A549 (cell line): ENCODE results near the gene ETAA1. TPM values are rescaled to one million over a fixed set of nuclear protein-coding genes. Genes with fewer than 3 reads are reported as not detected.

Source experiments
- ATAC-seq, 2 experiments: fragments of 200-7000 bp in 1 of 2; fragments of >200 bp in 1 of 2; cut with Nextera tagmentation in 1 of 2; cut with Tn5 transposase in 1 of 2; 3 replicates each; pipeline versions ENCODE4 v1.8.0 to v1.9.1; 2018 to 2020; ENCODE audit warnings: mild to moderate bottlenecking in 1 of 2, moderate library complexity in 1 of 2
- CTCF ChIA-PET: fragments of 300-600 bp; sonication (Branson Sonifier 250); formaldehyde crosslinking; extraction: SDS; loops from one replicate; lab custom pipeline; 2021; ENCODE audit warnings: antibody characterized with exemption, inconsistent platforms; lab: Yijun Ruan, JAX
- POLR2A ChIA-PET: fragments of 350-600 bp; formaldehyde crosslinking; extraction: SDS; loops from one replicate; lab custom pipeline; 2021; ENCODE audit warnings: antibody characterized with exemption, inconsistent platforms; lab: Yijun Ruan, JAX
- DNase-seq, 2 experiments: peaks; one replicate each; pipeline versions ENCODE4 v3.0.0 to v3.0.0-alpha.2; 2011 to 2016; ENCODE audit warnings: low read depth in 1 of 2, low spot score in 1 of 2
- FAIRE-seq: peaks from 2 replicates; lab custom pipeline; 2011; peaks lifted over from hg19 to GRCh38; lab: Jason Lieb, UNC
- H3K27ac ChIP-seq, 2 experiments: fragments of >200 bp; sonication (Bioruptor Twin); formaldehyde crosslinking; 3 replicates each; pipeline ENCODE4 v1.5.1; 2016 to 2017
- H3K4me1 ChIP-seq: fragments of >200 bp; sonication (Bioruptor Twin); formaldehyde crosslinking; 3 replicates; pipeline ENCODE4 v1.6.1; 2016
- H3K4me2 ChIP-seq: fragments of >200 bp; sonication (Bioruptor Twin); formaldehyde crosslinking; 3 replicates; pipeline ENCODE4 v1.6.1; 2016
- H3K4me3 ChIP-seq: fragments of >200 bp; sonication (Bioruptor Twin); formaldehyde crosslinking; 3 replicates; pipeline ENCODE4 v1.5.1; 2016
- H3K9me3 ChIP-seq: fragments of >200 bp; sonication (Bioruptor Twin); formaldehyde crosslinking; 3 replicates; pipeline ENCODE4 v1.6.1; 2016
- EHMT2 ChIP-seq: fragments of 200-600 bp; sonication (generic); IDR thresholded peaks from 2 replicates; pipeline ENCODE4 v1.6.1; 2016; ENCODE audit warnings: antibody characterized with exemption, low read depth, mild to moderate bottlenecking, moderate library complexity
- EP300 ChIP-seq, 2 experiments: fragments of >200 bp; sonication (Bioruptor Twin); formaldehyde crosslinking; IDR thresholded peaks; 2 replicates in 1 of 2; 3 replicates in 1 of 2; pipeline ENCODE4 v1.6.1; 2016 to 2017
- ESRRA ChIP-seq: fragments of 150-350 bp; IDR thresholded peaks from 2 replicates; pipeline ENCODE4 v1.6.1; 2014; ENCODE audit warnings: mild to moderate bottlenecking, low read length, borderline replicate concordance
- FOSB ChIP-seq: fragments of 250-450 bp; sonication (Bioruptor Pico); IDR thresholded peaks from 2 replicates; pipeline ENCODE4 v1.5.0; 2020; ENCODE audit warnings: mild to moderate bottlenecking, moderate library complexity
- HOXA7 ChIP-seq: fragments of 250-450 bp; sonication (Bioruptor Pico); IDR thresholded peaks from 2 replicates; pipeline ENCODE4 v1.5.0; 2020; ENCODE audit warnings: mild to moderate bottlenecking, moderate library complexity
- MAFK ChIP-seq: fragments of 450-650 bp; IDR thresholded peaks from 2 replicates; pipeline ENCODE4 v1.6.1; 2014; ENCODE audit not compliant: partially characterized antibody
- NR3C1 ChIP-seq: fragments of >200 bp; sonication (Bioruptor Twin); formaldehyde crosslinking; IDR thresholded peaks from 3 replicates; pipeline ENCODE4 v1.6.1; 2017
- PHF8 ChIP-seq: fragments of 200-600 bp; sonication (generic); IDR thresholded peaks from 2 replicates; pipeline ENCODE4 v1.6.1; 2016; ENCODE audit warnings: low read depth, mild to moderate bottlenecking, antibody characterized with exemption, moderate library complexity, borderline replicate concordance
- RAD21 ChIP-seq, 2 experiments: fragments of >200 bp in 1 of 2; sonication (Bioruptor Twin) in 1 of 2; formaldehyde crosslinking in 1 of 2; IDR thresholded peaks in 1 of 2; conservative IDR thresholded peaks in 1 of 2; 2 replicates in 1 of 2; 3 replicates in 1 of 2; pipeline ENCODE4 v1.6.1; 2012 to 2018; ENCODE audit warnings: inconsistent platforms in 1 of 2
- RARB ChIP-seq: fragments of 250-450 bp; sonication (Bioruptor Pico); IDR thresholded peaks from 2 replicates; pipeline ENCODE4 v1.8.0; 2021; ENCODE audit warnings: mild to moderate bottlenecking, moderate library complexity
- SREBF2 ChIP-seq: fragments of 450-650 bp; IDR thresholded peaks from 2 replicates; pipeline ENCODE4 v1.6.1; 2014; ENCODE audit warnings: mild to moderate bottlenecking, moderate library complexity
- TFCP2L1 ChIP-seq: fragments of 250-450 bp; sonication (Bioruptor Pico); IDR thresholded peaks from 2 replicates; pipeline ENCODE4 v1.5.0; 2021; ENCODE audit warnings: mild to moderate bottlenecking
- ZC3H11A ChIP-seq: fragments of 450-650 bp; IDR thresholded peaks from 2 replicates; pipeline ENCODE4 v1.6.1; 2014; ENCODE audit warnings: antibody characterized with exemption, mild to moderate bottlenecking
- WGBS: methylation state at CpG from one replicate; pipeline ENCODE4 v1.1.6; 2017; ENCODE audit errors: missing lambda C conversion rate; 5-methylcytosine and 5-hydroxymethylcytosine counted together
- polyA plus RNA-seq, 4 experiments: library from polyadenylated mRNA; depleted of rRNA in 3 of 4; stranded (reverse); fragments of >200 nt; fragmentation: RNase III in 1 of 4; extraction: RNeasy Plus Mini Kit Qiagen cat#74134 plus additional on column Dnase treatment in 1 of 4; gene quantifications; 2 replicates in 3 of 4; 3 replicates in 1 of 4; pipeline ENCODE4 v1.2.3, GENCODE V29; 2011 to 2017
- TF ChIP-seq, protein P1 (sequence below): fragments of 200-600 bp; sonication (generic); IDR thresholded peaks from 2 replicates; pipeline ENCODE4 v1.6.1; 2016; ENCODE audit warnings: antibody characterized with exemption, mild to moderate bottlenecking, moderate library complexity
- TF ChIP-seq, protein P2 (sequence below): IDR thresholded peaks from 2 replicates; pipeline ENCODE4 v1.6.1; 2012; ENCODE audit warnings: low read depth, borderline replicate concordance
- TF ChIP-seq, protein P3 (sequence below): fragments of 150-350 bp; IDR thresholded peaks from 2 replicates; pipeline ENCODE4 v1.6.1; 2014; ENCODE audit warnings: low read depth, mild to moderate bottlenecking, low read length

The ETAA1 gene
- polyA plus RNA-seq, 2 of the 4 experiments (the other 2 are of a cell fraction): 13.0 to 28.1 TPM

DNA sequence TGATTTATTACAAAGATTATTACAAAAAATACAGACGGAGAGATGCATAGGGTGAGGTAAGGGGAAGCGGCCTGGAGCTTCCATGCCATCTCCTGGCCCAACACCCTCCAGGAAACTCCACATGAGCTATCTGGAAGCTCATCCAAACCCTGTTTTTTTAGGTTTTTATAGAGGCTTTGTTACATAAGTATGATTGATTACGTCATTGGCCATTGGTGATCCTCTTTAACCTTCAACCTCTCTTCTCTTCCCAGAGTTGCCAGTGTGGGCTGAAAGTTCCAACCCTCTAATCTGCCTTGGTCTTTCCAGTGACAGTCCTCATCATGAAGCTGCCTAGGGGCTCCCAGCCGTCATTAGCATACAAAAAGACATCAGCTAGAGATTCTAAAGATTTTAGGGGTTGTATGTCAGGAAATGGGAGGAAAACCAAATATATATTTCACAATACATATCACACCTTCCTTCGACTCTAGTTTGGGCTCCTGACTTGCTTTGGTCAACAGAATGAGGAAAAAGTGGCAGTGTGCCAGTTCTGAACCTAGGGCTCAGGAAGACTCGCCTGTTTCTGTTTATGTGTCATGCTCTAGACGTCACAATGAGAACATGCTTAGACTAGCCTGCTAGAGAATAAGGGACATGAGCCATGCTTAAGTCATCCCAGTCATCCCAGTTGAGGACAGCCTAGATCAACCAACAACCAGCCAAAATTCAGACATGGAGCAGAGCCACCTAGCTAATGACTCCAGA lies 54.1 kb downstream of the ETAA1 start (continued):
- TF ChIP-seq, protein P1, sequence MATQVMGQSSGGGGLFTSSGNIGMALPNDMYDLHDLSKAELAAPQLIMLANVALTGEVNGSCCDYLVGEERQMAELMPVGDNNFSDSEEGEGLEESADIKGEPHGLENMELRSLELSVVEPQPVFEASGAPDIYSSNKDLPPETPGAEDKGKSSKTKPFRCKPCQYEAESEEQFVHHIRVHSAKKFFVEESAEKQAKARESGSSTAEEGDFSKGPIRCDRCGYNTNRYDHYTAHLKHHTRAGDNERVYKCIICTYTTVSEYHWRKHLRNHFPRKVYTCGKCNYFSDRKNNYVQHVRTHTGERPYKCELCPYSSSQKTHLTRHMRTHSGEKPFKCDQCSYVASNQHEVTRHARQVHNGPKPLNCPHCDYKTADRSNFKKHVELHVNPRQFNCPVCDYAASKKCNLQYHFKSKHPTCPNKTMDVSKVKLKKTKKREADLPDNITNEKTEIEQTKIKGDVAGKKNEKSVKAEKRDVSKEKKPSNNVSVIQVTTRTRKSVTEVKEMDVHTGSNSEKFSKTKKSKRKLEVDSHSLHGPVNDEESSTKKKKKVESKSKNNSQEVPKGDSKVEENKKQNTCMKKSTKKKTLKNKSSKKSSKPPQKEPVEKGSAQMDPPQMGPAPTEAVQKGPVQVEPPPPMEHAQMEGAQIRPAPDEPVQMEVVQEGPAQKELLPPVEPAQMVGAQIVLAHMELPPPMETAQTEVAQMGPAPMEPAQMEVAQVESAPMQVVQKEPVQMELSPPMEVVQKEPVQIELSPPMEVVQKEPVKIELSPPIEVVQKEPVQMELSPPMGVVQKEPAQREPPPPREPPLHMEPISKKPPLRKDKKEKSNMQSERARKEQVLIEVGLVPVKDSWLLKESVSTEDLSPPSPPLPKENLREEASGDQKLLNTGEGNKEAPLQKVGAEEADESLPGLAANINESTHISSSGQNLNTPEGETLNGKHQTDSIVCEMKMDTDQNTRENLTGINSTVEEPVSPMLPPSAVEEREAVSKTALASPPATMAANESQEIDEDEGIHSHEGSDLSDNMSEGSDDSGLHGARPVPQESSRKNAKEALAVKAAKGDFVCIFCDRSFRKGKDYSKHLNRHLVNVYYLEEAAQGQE: no peak
- no peak for TF ChIP-seq PHF8

DNA sequence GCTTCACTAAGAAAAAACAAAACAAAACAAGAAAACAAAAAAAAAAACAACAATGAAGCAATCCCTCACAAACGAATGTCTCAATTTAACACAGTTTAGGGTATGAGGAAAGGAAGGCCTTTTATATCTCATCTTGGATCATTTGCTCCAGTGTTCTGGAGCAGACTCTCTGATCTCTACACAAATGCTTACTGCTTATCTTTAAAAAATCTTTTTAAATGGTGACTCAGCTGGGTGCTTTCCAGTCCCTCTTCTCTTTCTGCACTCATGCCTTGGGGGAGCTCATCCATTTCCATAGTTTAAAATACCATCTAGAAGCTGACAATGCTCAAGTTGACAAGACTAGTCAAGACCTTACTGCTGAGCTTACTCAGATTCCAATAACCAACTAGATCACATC lies 56.2 kb downstream of the ETAA1 start:
- POLR2A ChIA-PET: no interaction called here
- WGBS: 45% methylated on average over 1 of the region's 1 CpG
- peak; percentile 13 for FAIRE-seq

More for the DNA sequence above, 56.2 kb downstream of the ETAA1 start:
- no peak overlapping the region for H3K4me3 ChIP-seq
- H3K9me3 ChIP-seq: no peaks in the 10 kb centered on the region
- CTCF ChIA-PET: interaction anchor here (0.9 kb wide), 1 partner anchor 24 kb away, joined by 4 read pairs; no protein-coding TSS in a partner anchor
- peaks cover 9% of the 10 kb centered on the region; the same call in 1 of the 3 replicates for H3K4me1 ChIP-seq
- no peak for DNase-seq
- no peak; a peak in 1 of 6 replicates for ATAC-seq
- no peak overlapping the region for H3K4me2 ChIP-seq
- no peak for TF ChIP-seq FOSB
- TF ChIP-seq SREBF2: no peak
- TF ChIP-seq PHF8: no peak
- no peak for TF ChIP-seq RARB (CRISPR knock-in tag)
- no peak for TF ChIP-seq MAFK
- no peak for TF ChIP-seq NR3C1
- TF ChIP-seq HOXA7 (CRISPR knock-in tag): no peak
- TF ChIP-seq EP300 (IDR thresholded peaks at IDR 0.05): no peak
- TF ChIP-seq, protein P2, sequence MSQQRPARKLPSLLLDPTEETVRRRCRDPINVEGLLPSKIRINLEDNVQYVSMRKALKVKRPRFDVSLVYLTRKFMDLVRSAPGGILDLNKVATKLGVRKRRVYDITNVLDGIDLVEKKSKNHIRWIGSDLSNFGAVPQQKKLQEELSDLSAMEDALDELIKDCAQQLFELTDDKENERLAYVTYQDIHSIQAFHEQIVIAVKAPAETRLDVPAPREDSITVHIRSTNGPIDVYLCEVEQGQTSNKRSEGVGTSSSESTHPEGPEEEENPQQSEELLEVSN: no peak
- no peak for TF ChIP-seq ZC3H11A
- no peak for TF ChIP-seq EHMT2
- TF ChIP-seq TFCP2L1 (CRISPR knock-in tag): no peak
- no peak for TF ChIP-seq RAD21 (conservative IDR thresholded peaks at IDR 0.05 in 1 of 2, IDR thresholded peaks at IDR 0.05 in 1 of 2)
- TF ChIP-seq ESRRA: no peak
- TF ChIP-seq, protein P3, sequence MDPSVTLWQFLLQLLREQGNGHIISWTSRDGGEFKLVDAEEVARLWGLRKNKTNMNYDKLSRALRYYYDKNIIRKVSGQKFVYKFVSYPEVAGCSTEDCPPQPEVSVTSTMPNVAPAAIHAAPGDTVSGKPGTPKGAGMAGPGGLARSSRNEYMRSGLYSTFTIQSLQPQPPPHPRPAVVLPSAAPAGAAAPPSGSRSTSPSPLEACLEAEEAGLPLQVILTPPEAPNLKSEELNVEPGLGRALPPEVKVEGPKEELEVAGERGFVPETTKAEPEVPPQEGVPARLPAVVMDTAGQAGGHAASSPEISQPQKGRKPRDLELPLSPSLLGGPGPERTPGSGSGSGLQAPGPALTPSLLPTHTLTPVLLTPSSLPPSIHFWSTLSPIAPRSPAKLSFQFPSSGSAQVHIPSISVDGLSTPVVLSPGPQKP: no peak
- TF ChIP-seq, protein P1: no peak
- 0 out of 6 replicates have a peak overlapping the region, but pooled peaks of 1 of the 2 experiments have one; percentile 3 for H3K27ac ChIP-seq
